ENCODE results near the gene SLC47A2.

Gene SLC47A2

DNA sequence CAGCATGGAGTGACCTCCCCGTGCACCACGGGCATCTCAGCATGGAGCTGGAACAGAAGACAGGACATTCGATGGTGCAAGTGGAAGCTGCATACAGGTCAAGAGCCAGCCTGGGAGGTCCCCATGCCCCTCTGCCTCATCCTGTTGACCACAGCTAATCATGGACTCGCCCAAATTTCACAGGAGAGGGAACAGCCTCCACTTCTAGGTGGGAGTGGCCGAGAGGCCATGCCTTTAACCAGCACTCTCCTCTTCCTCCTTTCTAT lies 3.8 kb upstream of the SLC47A2 start:
- H3K27me3 ChIP-seq (ENCODE audit: control insufficient read depth in 3 of 3, insufficient read depth in 3 of 3, low read depth in 1 of 3, low read length in 3 of 3), result peaks cover 0 to 20% (median 0%) of the 10 kb centered on the region in 3 experiments
- H2BK5ac ChIP-seq (ENCODE audit: low read length), result peak overlapping the region; percentile 62
- H3K79me1 ChIP-seq (ENCODE audit: low read depth, low read length), result peaks cover 2% of the 10 kb centered on the region
- H2BK120ac ChIP-seq (ENCODE audit: low read depth, low read length), result peak overlapping the region; percentile 42
- no peak overlapping the region for H2AFZ ChIP-seq (ENCODE audit: low read length)
- no peaks in the 10 kb centered on the region for H3K9me3 ChIP-seq (replicated peaks in 1 of 2; ENCODE audit: control insufficient read depth in 2 of 2, insufficient read depth in 1 of 2, low read depth in 1 of 2, low read length in 2 of 2)
- H2BK15ac ChIP-seq (ENCODE audit: low read length), result no peak overlapping the region
- no peak overlapping the region for H3K4ac ChIP-seq (ENCODE audit: low read length)
- no peaks in the 10 kb centered on the region for H3K36me3 ChIP-seq (replicated peaks in 1 of 2; ENCODE audit: control insufficient read depth in 2 of 2, insufficient read depth in 2 of 2, low read length in 2 of 2)
- no peak overlapping the region for H3K9ac ChIP-seq (ENCODE audit: low read depth, low read length, poor library complexity)
- peak overlapping the region; percentile 61 for H2BK12ac ChIP-seq (ENCODE audit: low read length)
- H3K23ac ChIP-seq (ENCODE audit: low read depth, low read length, poor library complexity), result peak overlapping the region; percentile 61
- WGBS, 2 donors (ENCODE audit: extremely low coverage in 2 of 2, insufficient read length in 2 of 2, insufficient replicate concordance in 1 of 2), result no CpG with 5 or more reads among the region's 5 CpGs
- peaks cover 3 to 33% of the 10 kb centered on the region in 2 donors for H3K4me1 ChIP-seq (ENCODE audit: control insufficient read depth in 2 of 2, insufficient read depth in 1 of 2, low read depth in 1 of 2, low read length in 2 of 2)
- H3K27ac ChIP-seq (replicated peaks; ENCODE audit: low read length), result no peak overlapping the region
- no peak overlapping the region for H3K4me3 ChIP-seq (ENCODE audit: low read length in 2 of 2)
- peak overlapping the region; percentile 60 for H2AK5ac ChIP-seq (ENCODE audit: low read depth, low read length)
- H4K8ac ChIP-seq (ENCODE audit: low read depth, low read length), result peak overlapping the region; percentile 53
- DNase-seq (ENCODE audit: low spot score), result no peak
- peak overlapping the region; percentile 36 for H3K18ac ChIP-seq (ENCODE audit: low read length)
- no peak overlapping the region for H4K91ac ChIP-seq (ENCODE audit: low read depth, low read length, poor library complexity)
- H3K4me2 ChIP-seq (ENCODE audit: insufficient read depth, low read length, poor library complexity, severe bottlenecking), result no peak overlapping the region
- peak overlapping the region; percentile 95 for H3K14ac ChIP-seq (ENCODE audit: low read length)

DNA sequence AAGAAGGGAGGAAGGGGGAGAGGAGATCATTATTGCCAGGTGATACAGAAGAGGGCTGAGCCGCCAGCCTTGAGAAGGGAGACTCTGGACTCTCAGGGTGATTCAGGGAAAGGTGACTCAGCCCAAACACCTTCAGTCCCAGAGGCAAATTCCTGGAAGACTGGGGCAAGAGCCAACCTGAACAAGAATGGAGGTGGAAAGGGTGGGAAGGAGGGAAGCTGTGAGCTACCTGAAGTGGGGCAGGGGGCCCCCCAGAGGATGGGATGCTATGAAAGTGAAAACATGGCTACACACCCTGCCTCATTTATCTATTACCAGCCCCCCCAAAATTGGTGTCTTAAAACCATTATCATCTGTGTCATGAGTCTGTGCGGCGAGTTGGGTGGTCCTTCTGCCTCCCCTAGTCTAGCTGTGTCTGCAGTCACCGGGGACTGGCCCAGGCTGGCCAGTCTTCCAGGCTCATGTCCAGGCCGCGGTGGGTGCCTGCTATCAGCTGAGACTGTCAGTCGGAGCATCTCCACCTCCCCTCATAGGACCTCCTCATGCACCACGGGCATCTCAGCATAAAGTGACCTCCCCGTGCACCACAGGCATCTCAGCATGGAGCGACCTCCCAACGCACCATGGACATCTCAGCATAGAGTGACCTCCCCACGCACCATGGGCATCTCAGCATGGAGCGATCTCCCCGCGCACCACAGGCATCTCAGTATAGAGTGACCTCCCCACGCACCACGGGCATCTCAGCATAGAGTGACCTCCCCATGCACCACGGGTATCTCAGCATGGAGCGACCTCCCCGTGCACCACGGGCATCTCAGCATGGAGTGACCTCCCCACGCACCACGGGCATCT lies 3.2 kb upstream of the SLC47A2 start:
- Histone ChIP-seq H3K4ac (ENCODE audit: low read length) (no peak overlapping the region), H3K9me3 (replicated peaks in 1 of 2; ENCODE audit: control insufficient read depth in 2 of 2, insufficient read depth in 1 of 2, low read depth in 1 of 2, low read length in 2 of 2) (no peaks in the 10 kb centered on the region), H2AFZ (ENCODE audit: low read length) (no peak overlapping the region), H4K91ac (ENCODE audit: low read depth, low read length, poor library complexity) (no peak overlapping the region), H3K79me1 (ENCODE audit: low read depth, low read length) (peaks cover 3% of the 10 kb centered on the region), H2BK12ac (ENCODE audit: low read length) (peak overlapping the region; percentile 61), H3K4me2 (ENCODE audit: insufficient read depth, low read length, poor library complexity, severe bottlenecking) (no peak overlapping the region), H3K36me3 (replicated peaks in 1 of 2; ENCODE audit: control insufficient read depth in 2 of 2, insufficient read depth in 2 of 2, low read length in 2 of 2) (no peaks in the 10 kb centered on the region), H3K9ac (ENCODE audit: low read depth, low read length, poor library complexity) (no peak overlapping the region), H3K27me3 (ENCODE audit: control insufficient read depth in 3 of 3, insufficient read depth in 3 of 3, low read depth in 1 of 3, low read length in 3 of 3) (peaks cover 0 to 20% (median 0%) of the 10 kb centered on the region in 3 experiments), H3K27ac (replicated peaks; ENCODE audit: low read length) (no peak overlapping the region), H2AK5ac (ENCODE audit: low read depth, low read length) (peak overlapping the region; percentile 60), H3K14ac (ENCODE audit: low read length) (peak overlapping the region; percentile 95), H3K4me3 (ENCODE audit: low read length in 2 of 2) (no peak overlapping the region), H2BK15ac (ENCODE audit: low read length) (no peak overlapping the region), H2BK120ac (ENCODE audit: low read depth, low read length) (peak overlapping the region; percentile 42), H3K23ac (ENCODE audit: low read depth, low read length, poor library complexity) (peak overlapping the region; percentile 61), H4K8ac (ENCODE audit: low read depth, low read length) (peak overlapping the region; percentile 53), H3K18ac (ENCODE audit: low read length) (peak overlapping the region; percentile 36), H3K4me1 (ENCODE audit: control insufficient read depth in 2 of 2, insufficient read depth in 1 of 2, low read depth in 1 of 2, low read length in 2 of 2) (peaks cover 3 to 33% of the 10 kb centered on the region in 2 donors), H2BK5ac (ENCODE audit: low read length) (peak overlapping the region; percentile 62)
- no peak for DNase-seq (ENCODE audit: low spot score)
- WGBS, 2 donors (ENCODE audit: extremely low coverage in 2 of 2, insufficient read length in 2 of 2, insufficient replicate concordance in 1 of 2), result no CpG with 5 or more reads among the region's 23 CpGs

- H3K9me3 ChIP-seq (replicated peaks in 1 of 2; ENCODE audit: control insufficient read depth in 2 of 2, insufficient read depth in 1 of 2, low read depth in 1 of 2, low read length in 2 of 2), result no peaks in the 10 kb centered on the region
- H2BK120ac ChIP-seq (ENCODE audit: low read depth, low read length), result peak overlapping the region; percentile 26
- DNase-seq (ENCODE audit: low spot score), result no peak
- H2BK12ac ChIP-seq (ENCODE audit: low read length), result no peak overlapping the region
- H3K4me1 ChIP-seq (ENCODE audit: control insufficient read depth in 2 of 2, insufficient read depth in 1 of 2, low read depth in 1 of 2, low read length in 2 of 2), result peaks cover 3 to 33% of the 10 kb centered on the region in 2 donors
- H3K14ac ChIP-seq (ENCODE audit: low read length), result no peak overlapping the region
- no peak overlapping the region for H2AFZ ChIP-seq (ENCODE audit: low read length)
- H2BK5ac ChIP-seq (ENCODE audit: low read length), result no peak overlapping the region
- H2AK5ac ChIP-seq (ENCODE audit: low read depth, low read length), result peak overlapping the region; percentile 4
- peak overlapping the region; percentile 16 for H4K91ac ChIP-seq (ENCODE audit: low read depth, low read length, poor library complexity)
- no CpG with 5 or more reads among the region's 18 CpGs for WGBS, 2 donors (ENCODE audit: extremely low coverage in 2 of 2, insufficient read length in 2 of 2, insufficient replicate concordance in 1 of 2)
- H3K4me2 ChIP-seq (ENCODE audit: insufficient read depth, low read length, poor library complexity, severe bottlenecking), result no peak overlapping the region
- H3K27me3 ChIP-seq (ENCODE audit: control insufficient read depth in 3 of 3, insufficient read depth in 3 of 3, low read depth in 1 of 3, low read length in 3 of 3), result peaks cover 0 to 20% (median 0%) of the 10 kb centered on the region in 3 experiments
- H3K9ac ChIP-seq (ENCODE audit: low read depth, low read length, poor library complexity), result no peak overlapping the region
- H3K23ac ChIP-seq (ENCODE audit: low read depth, low read length, poor library complexity), result peak overlapping the region; percentile 25
- H3K18ac ChIP-seq (ENCODE audit: low read length), result peak overlapping the region; percentile 32
- H3K36me3 ChIP-seq (replicated peaks in 1 of 2; ENCODE audit: control insufficient read depth in 2 of 2, insufficient read depth in 2 of 2, low read length in 2 of 2), result no peaks in the 10 kb centered on the region
- no peak overlapping the region for H2BK15ac ChIP-seq (ENCODE audit: low read length)
- no peak overlapping the region for H4K8ac ChIP-seq (ENCODE audit: low read depth, low read length)
- no peak overlapping the region for H3K27ac ChIP-seq (replicated peaks; ENCODE audit: low read length)
- H3K4me3 ChIP-seq (ENCODE audit: low read length in 2 of 2), result no peak overlapping the region
- H3K4ac ChIP-seq (ENCODE audit: low read length), result no peak overlapping the region
- H3K79me1 ChIP-seq (ENCODE audit: low read depth, low read length), result peaks cover 3% of the 10 kb centered on the region
Measured at GRCh38 chr17:19718613-19719354, 2.4 kb upstream of the SLC47A2 start.

- peaks cover 3% of the 10 kb centered on the region for H3K79me1 ChIP-seq (ENCODE audit: low read depth, low read length)
- H3K9me3 ChIP-seq (replicated peaks in 1 of 2; ENCODE audit: control insufficient read depth in 2 of 2, insufficient read depth in 1 of 2, low read depth in 1 of 2, low read length in 2 of 2), result no peaks in the 10 kb centered on the region
- no peak overlapping the region for H2AFZ ChIP-seq (ENCODE audit: low read length)
- H3K4me3 ChIP-seq (ENCODE audit: low read length in 2 of 2), result no peak overlapping the region
- no peak overlapping the region for H4K91ac ChIP-seq (ENCODE audit: low read depth, low read length, poor library complexity)
- H3K4ac ChIP-seq (ENCODE audit: low read length), result no peak overlapping the region
- DNase-seq (ENCODE audit: low spot score), result no peak
- no CpG with 5 or more reads among the region's 12 CpGs for WGBS, 2 donors (ENCODE audit: extremely low coverage in 2 of 2, insufficient read length in 2 of 2, insufficient replicate concordance in 1 of 2)
- H3K4me1 ChIP-seq (ENCODE audit: control insufficient read depth in 2 of 2, insufficient read depth in 1 of 2, low read depth in 1 of 2, low read length in 2 of 2), result peaks cover 3 to 33% of the 10 kb centered on the region in 2 donors
- H3K27ac ChIP-seq (replicated peaks; ENCODE audit: low read length), result no peak overlapping the region
- no peak overlapping the region for H3K23ac ChIP-seq (ENCODE audit: low read depth, low read length, poor library complexity)
- no peak overlapping the region for H2BK120ac ChIP-seq (ENCODE audit: low read depth, low read length)
- H3K18ac ChIP-seq (ENCODE audit: low read length), result peak overlapping the region; percentile 39
- no peak overlapping the region for H3K9ac ChIP-seq (ENCODE audit: low read depth, low read length, poor library complexity)
- H2BK15ac ChIP-seq (ENCODE audit: low read length), result no peak overlapping the region
- H2BK12ac ChIP-seq (ENCODE audit: low read length), result no peak overlapping the region
- no peak overlapping the region for H3K4me2 ChIP-seq (ENCODE audit: insufficient read depth, low read length, poor library complexity, severe bottlenecking)
- peaks cover 0 to 20% (median 0%) of the 10 kb centered on the region in 3 experiments for H3K27me3 ChIP-seq (ENCODE audit: control insufficient read depth in 3 of 3, insufficient read depth in 3 of 3, low read depth in 1 of 3, low read length in 3 of 3)
- H4K8ac ChIP-seq (ENCODE audit: low read depth, low read length), result no peak overlapping the region
- H3K36me3 ChIP-seq (replicated peaks in 1 of 2; ENCODE audit: control insufficient read depth in 2 of 2, insufficient read depth in 2 of 2, low read length in 2 of 2), result no peaks in the 10 kb centered on the region
- no peak overlapping the region for H2BK5ac ChIP-seq (ENCODE audit: low read length)
- peak overlapping the region; percentile 4 for H2AK5ac ChIP-seq (ENCODE audit: low read depth, low read length)
- no peak overlapping the region for H3K14ac ChIP-seq (ENCODE audit: low read length)
Measured at GRCh38 chr17:19718041-19718612, 1.7 kb upstream of the SLC47A2 start.

Data from neuronal stem cell (in vitro differentiated cells).